ENCODE measurements around the gene NACC1.

- TF ChIP-seq CTCF (conservative IDR thresholded peaks at IDR 0.05) (no peak), EZH2 (IDR thresholded peaks at IDR 0.05; ENCODE audit: low read depth) (no peak)
Measured at GRCh38 chr19:13132471-13133180, 14.6 kb downstream of the NACC1 start.
